Activated CD8-positive, alpha-beta memory T cell treated with anti-CD3 and anti-CD28 coated beads, Interleukin-2, amount 50 U/mL, for 1 hour (primary cell): ENCODE data around the gene TRAPPC2L.
"Not testable (repeated sequence)": the region's sequence is repeated elsewhere in the genome, so short reads cannot be mapped to it uniquely, and the experiment has no call there.

Experiments used
- DNase-seq: peaks from one replicate; pipeline ENCODE4 v3.0.0-alpha.2; 2020; ENCODE audit errors: extremely low read depth

Gene TRAPPC2L

DNA sequence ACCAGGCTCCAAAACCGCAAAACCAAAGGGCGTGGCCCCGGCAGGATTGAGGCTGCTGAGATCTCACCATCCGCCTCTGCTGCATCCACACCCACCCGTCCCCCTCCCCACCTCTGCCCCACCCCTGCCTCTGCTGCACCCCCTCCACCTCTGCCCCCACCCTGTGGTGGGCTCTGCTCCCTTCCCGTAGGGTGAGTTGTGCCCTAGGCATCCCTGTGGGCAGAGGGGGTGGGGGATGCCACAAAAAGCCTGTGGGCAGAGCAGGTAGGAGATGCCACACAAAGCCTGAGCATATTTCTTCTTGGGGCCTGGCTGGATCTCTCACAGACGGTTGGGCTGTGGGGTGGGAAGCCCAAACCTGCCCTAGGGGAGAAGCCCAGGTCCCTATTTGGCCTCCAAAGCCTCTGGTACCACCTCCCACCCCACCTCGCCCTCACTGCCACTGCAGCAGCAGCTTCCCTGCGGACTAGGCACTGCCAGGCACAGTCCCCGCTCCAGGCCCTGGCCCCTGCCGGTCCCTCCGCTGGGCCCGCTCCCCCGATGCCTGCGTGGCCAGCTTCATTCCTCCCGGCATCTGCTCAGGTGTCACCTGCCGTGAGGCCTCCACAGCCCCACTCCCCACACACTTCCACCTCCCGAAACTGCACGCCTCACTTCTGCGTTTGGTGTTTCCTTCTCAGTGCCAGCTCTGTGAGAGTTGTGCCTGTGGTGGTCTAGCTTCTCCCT, 20.8 kb downstream of the TRAPPC2L start:
- no peak for DNase-seq

- no peak for DNase-seq
Measured at GRCh38 chr16:88878356-88878755, 21.4 kb downstream of the TRAPPC2L start.

GRCh38 chr16:88878967-88879787, 22.2 kb downstream of the TRAPPC2L start:
- no peak for DNase-seq

GRCh38 chr16:88879788-88880055, 22.8 kb downstream of the TRAPPC2L start:
- no peak for DNase-seq

- DNase-seq, result no peak
Measured at GRCh38 chr16:88880226-88881006, 23.5 kb downstream of the TRAPPC2L start.

GRCh38 chr16:88881007-88881615, 24.2 kb downstream of the TRAPPC2L start:
- no peak for DNase-seq

GRCh38 chr16:88881675-88882357, 24.9 kb downstream of the TRAPPC2L start:
- DNase-seq, result no peak

DNA sequence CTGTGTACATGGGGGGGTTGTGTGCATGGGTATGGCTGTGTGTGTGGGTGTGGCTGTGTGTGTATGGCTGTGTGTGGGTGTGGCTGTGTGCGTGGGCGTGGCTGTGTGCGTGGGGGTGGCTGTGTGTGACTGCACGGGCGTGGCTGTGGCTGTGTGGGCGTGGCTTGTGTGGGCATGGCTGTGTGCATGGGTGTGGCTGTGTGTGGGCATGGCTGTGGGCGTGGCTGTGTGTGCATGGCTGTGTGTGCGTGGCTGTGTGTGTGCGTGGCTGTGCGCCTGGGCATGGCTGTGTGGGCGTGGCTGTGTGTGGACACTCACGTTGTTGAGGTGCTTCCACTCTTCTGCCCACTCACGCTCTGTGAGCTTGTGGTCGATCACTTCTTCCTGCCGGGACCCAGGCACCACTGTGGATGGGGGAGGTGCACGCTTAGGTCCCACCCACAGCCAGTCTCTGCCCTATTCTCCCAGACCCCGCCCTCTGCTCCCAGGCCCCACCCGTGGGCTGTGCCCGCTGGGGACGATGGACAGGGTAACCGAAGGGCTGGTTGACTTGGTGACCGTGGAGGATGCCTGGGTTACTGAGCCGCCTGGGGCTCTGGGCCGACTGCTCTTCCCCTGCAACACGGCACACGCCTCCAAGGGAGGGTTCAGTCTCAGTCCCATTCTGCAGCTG, 25.6 kb downstream of the TRAPPC2L start:
- DNase-seq, result no peak

DNA sequence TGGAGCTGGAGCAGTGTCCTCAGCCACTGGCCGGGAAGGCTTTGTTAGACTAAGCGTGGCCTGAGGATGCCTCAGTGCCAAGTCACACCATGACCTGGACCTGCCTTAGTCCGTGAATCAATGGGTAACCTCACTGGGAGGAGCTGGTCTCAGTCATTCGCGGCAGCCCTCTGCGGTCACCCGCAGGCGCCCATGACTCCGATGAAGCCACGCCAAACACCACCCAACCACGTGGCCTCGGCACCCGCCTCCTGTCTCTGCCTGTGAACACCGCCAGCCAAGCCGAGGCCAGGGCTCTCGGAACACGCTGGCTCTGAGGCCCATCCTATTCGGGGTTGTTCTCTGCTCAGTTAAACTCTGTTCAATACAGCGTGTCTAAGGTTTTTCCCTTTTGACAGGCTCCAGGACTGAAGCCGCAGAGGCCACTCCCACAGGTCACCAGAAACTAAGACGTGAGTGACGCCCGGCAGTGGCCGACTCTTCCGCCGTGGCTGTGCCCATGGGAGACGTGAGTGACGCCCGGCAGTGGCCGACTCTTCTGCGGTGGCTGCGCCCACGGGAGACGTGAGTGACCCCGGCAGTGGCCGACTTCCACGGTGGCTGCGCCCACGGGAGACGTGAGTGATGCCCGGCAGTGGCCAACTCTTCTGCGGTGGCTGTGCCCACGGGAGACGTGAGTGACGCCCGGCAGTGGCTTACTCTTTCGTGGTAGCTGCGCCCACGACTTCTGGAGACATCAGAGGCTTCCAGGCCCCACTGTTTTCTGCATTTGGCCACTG, 26.4 kb downstream of the TRAPPC2L start:
- DNase-seq, result no peak

- DNase-seq, result no peak
Measured at GRCh38 chr16:88883946-88884345, 27.0 kb downstream of the TRAPPC2L start.

DNA sequence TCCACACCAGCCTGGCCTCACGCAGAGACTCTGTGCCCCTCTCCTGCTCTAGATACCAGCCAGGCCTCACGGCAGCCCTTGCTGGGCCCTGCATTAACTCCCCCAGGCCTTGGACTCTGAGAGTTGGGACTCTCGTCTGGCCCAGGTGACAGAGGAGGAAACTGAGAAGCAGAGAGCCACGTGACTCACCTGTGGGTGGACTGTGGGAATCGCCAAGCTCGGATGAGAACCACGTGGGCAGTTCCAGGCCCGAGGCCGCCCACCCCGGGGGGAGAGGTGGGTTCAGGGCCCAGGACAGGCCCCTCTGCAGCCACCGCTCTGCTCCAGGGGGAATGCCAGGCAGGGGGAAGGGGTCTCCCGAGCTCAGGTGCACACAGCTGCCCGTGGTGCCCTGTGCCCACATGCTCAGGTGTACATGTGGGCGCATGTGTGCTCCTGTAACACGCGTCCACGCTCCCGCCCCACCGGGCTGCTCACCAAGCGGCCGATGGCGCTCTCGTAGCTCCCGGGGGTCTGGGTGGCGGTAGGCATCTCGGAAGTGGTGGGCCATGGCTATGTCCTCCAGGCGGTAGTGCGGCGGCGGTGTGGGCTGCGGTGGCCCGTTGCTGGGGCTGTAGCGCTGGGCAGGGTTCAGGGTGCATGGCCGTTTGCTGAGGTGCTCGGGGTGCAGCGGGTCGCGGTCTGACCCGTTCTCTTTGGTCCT, 27.8 kb downstream of the TRAPPC2L start:
- DNase-seq, result no peak

- no peak for DNase-seq
Measured at GRCh38 chr16:88885693-88886280, 28.9 kb downstream of the TRAPPC2L start.

- no peak for DNase-seq
Measured at GRCh38 chr16:88886420-88886844, 29.5 kb downstream of the TRAPPC2L start.

DNA sequence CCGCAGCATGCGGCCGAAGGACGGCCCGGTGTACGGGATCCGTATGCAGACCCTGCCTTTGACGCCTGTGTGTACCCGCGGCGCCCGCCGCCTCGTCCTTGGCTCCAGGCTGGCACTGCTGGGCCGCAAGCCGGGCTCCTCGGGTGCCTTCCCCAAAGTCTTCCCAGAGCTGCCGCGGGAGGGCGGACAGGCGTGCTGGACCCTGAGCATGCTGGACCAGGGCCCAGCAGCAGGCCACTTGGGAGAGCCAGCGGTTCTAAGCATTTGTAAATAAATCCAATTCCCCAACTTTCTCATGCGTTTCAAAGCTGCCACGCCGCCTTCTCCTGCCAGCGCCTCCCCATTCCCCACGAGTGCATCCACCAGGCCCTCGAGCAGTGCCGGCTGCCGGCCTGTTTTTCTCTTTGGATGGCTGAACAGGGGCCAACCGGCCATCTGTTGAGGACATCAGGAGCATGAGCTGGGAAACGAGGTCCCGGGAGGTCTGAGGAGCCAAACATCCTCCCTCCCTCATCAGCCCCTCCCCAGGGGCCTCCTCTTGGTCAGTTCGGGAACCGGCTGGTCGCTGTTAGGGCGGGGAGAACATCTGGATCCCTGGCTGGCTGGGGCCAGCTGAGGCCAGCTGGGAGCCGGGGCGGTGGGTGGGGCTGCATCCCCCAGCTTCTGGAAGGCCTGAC, 30.1 kb downstream of the TRAPPC2L start:
- no peak for DNase-seq

- no peak for DNase-seq
Measured at GRCh38 chr16:88888057-88888456, 31.1 kb downstream of the TRAPPC2L start.

DNA sequence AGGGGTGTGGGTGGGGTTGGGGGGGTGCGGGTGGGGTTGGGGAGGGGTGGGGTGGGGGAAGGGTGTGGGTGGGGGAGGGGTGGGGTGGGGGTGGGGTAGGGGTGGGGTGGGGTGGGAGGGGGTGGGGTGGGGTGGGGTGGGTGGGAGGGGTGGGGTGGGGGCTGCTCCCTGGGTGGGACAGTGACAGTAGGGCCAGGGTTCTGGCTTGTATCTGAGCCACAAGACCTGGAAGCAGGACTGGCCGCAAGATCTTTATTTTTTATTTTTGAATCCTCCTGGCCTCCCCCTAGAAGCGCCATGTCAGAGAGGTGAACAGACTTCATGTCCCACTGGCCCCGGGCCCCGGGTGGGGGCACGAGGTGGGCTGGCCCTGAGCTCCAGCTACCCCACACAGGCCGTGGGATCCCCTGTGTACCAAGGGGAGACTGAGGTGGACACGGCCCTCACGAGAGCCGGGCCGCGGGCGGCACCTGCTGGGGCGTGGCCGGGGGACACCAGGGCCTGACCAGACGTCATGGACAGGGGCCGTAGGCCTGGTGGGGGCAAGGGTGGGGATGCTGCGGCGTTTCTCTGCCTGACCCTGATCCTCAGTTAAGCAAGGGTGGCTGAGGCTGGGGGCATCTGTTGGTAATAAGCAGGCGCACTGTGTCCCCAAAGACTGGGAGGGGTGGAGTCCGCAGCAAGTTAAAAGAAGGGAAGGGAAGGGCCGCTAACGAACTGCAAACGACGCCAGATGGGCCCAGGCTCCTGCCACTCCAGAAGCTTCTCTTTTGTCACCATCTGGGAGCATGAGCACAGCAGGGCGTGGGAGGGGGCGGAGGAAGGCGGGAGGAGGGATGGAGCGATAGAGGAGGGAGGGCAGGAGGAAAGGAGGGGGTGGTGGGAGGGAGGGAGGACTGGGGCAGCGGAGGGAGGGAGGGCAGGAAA, 31.8 kb downstream of the TRAPPC2L start:
- DNase-seq, result no peak

DNA sequence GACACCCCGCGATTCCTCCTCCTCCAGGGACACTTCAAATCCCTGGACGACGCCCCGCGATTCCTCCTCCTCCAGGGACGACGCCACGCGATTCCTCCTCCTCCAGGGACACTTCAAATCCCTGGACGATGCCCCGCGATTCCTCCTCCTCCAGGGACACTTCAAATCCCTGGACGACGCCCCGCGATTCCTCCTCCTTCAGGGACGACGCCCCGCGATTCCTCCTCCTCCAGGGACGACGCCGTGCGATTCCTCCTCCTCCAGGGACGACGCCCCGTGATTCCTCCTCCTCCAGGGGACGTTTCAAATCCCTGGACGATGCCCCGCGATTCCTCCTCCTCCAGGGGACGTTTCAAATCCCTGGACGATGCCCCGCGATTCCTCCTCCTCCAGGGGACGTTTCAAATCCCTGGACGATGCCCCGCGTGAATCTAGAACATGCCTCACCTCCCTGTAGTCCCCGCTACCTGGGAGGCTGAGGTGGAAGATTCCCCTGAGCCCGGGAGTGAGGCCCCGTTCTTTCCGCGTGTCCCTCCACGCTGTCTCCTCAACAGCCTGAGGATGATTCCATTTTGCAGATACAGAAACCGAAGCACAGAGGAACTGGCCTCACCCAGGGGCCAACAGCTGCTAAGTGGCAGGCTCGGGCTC, 32.9 kb downstream of the TRAPPC2L start:
- not testable (repeated sequence) for DNase-seq
